ENCODE data around the gene AGBL5.
"Not testable (repeated sequence)": the region's sequence is repeated elsewhere in the genome, so short reads cannot be mapped to it uniquely, and the experiment has no call there.

AGBL5 gene

GRCh38 chr2:27071990-27072830 is 20.7 kb downstream of the AGBL5 start:
- Mint-ChIP-seq H3K9me3 (no peaks in the 10 kb centered on the region), H3K4me3 (peak overlapping the region; percentile 83), H3K27me3 (no peaks in the 10 kb centered on the region), H3K27ac (peak overlapping the region; percentile 93), H3K36me3 (peaks cover 13% of the 10 kb centered on the region), H3K4me1 (peaks cover 41% of the 10 kb centered on the region)
- ATAC-seq (ENCODE audit: low read depth) (no peak), DNase-seq (ENCODE audit: low spot score in 2 of 2) (no peak)

- peaks cover 1% of the 10 kb centered on the region for H3K27me3 Mint-ChIP-seq
- no peak for DNase-seq (ENCODE audit: low spot score in 2 of 2)
- H3K4me1 Mint-ChIP-seq: peaks cover 46% of the 10 kb centered on the region
- no peak overlapping the region for H3K27ac Mint-ChIP-seq
- peak overlapping the region; percentile 51 for H3K4me3 Mint-ChIP-seq
- no peak for ATAC-seq (ENCODE audit: low read depth)
- H3K36me3 Mint-ChIP-seq: peaks cover 11% of the 10 kb centered on the region
- no peaks in the 10 kb centered on the region for H3K9me3 Mint-ChIP-seq
These were observed 21.5 kb downstream of the AGBL5 start for GRCh38 chr2:27072920-27073319.

GRCh38 chr2:27073782-27074181 is 22.3 kb downstream of the AGBL5 start:
- Mint-ChIP-seq H3K4me3 (no peak overlapping the region), H3K36me3 (peaks cover 7% of the 10 kb centered on the region), H3K9me3 (no peaks in the 10 kb centered on the region), H3K27ac (no peak overlapping the region), H3K27me3 (peaks cover 2% of the 10 kb centered on the region), H3K4me1 (peaks cover 44% of the 10 kb centered on the region)
- ATAC-seq (ENCODE audit: low read depth) (no peak), DNase-seq (ENCODE audit: low spot score in 2 of 2) (no peak)

GRCh38 chr2:27074738-27075565 is 23.5 kb downstream of the AGBL5 start:
- Mint-ChIP-seq H3K36me3 (peaks cover 1% of the 10 kb centered on the region), H3K9me3 (no peaks in the 10 kb centered on the region), H3K4me3 (peak overlapping the region; percentile 37), H3K4me1 (peaks cover 34% of the 10 kb centered on the region), H3K27me3 (peaks cover 2% of the 10 kb centered on the region), H3K27ac (peak overlapping the region; percentile 24)
- DNase-seq (ENCODE audit: low spot score in 2 of 2): peak in 1 of 2 donors; percentile 37
- ATAC-seq (ENCODE audit: low read depth): no peak

- ATAC-seq (ENCODE audit: low read depth); H3K9me3 Mint-ChIP-seq; H3K27me3 Mint-ChIP-seq; H3K36me3 Mint-ChIP-seq; DNase-seq (ENCODE audit: low spot score in 2 of 2): not testable (repeated sequence)
- H3K4me3 Mint-ChIP-seq: peak overlapping the region; percentile 37
- peak overlapping the region; percentile 24 for H3K27ac Mint-ChIP-seq
- peaks cover 35% of the 10 kb centered on the region for H3K4me1 Mint-ChIP-seq
These were observed 24.1 kb downstream of the AGBL5 start for GRCh38 chr2:27075566-27075871.

GRCh38 chr2:27076323-27076722 is 24.9 kb downstream of the AGBL5 start:
- Mint-ChIP-seq H3K27ac (no peak overlapping the region), H3K4me1 (peaks cover 39% of the 10 kb centered on the region), H3K9me3 (no peaks in the 10 kb centered on the region), H3K36me3 (no peaks in the 10 kb centered on the region), H3K27me3 (peaks cover 2% of the 10 kb centered on the region), H3K4me3 (no peak overlapping the region)
- ATAC-seq (ENCODE audit: low read depth) (no peak), DNase-seq (ENCODE audit: low spot score in 2 of 2) (no peak)

- H3K36me3 Mint-ChIP-seq: no peaks in the 10 kb centered on the region
- peaks cover 2% of the 10 kb centered on the region for H3K27me3 Mint-ChIP-seq
- ATAC-seq (ENCODE audit: low read depth): no peak
- no peak overlapping the region for H3K4me3 Mint-ChIP-seq
- no peak overlapping the region for H3K27ac Mint-ChIP-seq
- peaks cover 40% of the 10 kb centered on the region for H3K4me1 Mint-ChIP-seq
- no peak for DNase-seq (ENCODE audit: low spot score in 2 of 2)
- no peaks in the 10 kb centered on the region for H3K9me3 Mint-ChIP-seq
These were observed 25.8 kb downstream of the AGBL5 start for GRCh38 chr2:27077231-27077630.

- Mint-ChIP-seq H3K27me3 (peaks cover 2% of the 10 kb centered on the region), H3K4me3 (no peak within 1 kb of the TSS), H3K36me3 (no peaks in the 10 kb centered on the region), H3K4me1 (peaks cover 39% of the 10 kb centered on the region), H3K27ac (no peak within 1 kb of the TSS), H3K9me3 (no peaks in the 10 kb centered on the region)
- ATAC-seq (ENCODE audit: low read depth) (no peak), DNase-seq (ENCODE audit: low spot score in 2 of 2) (no peak)
These were observed 27.1 kb downstream of the AGBL5 start, which contains the start of gene EMILIN1 for GRCh38 chr2:27078267-27079194. Gene EMILIN1 (plus strand): TSS chr2:27078615. CDS start chr2:27079066, 451 bp downstream.

GRCh38 chr2:27079233-27080139 is 28.0 kb downstream of the AGBL5 start:
- no peak overlapping the region for H3K27ac Mint-ChIP-seq
- H3K4me1 Mint-ChIP-seq: peaks cover 36% of the 10 kb centered on the region
- H3K4me3 Mint-ChIP-seq: no peak overlapping the region
- peaks cover 2% of the 10 kb centered on the region for H3K27me3 Mint-ChIP-seq
- DNase-seq (ENCODE audit: low spot score in 2 of 2) (no peak), ATAC-seq (ENCODE audit: low read depth) (no peak)
- H3K36me3 Mint-ChIP-seq: no peaks in the 10 kb centered on the region
- H3K9me3 Mint-ChIP-seq: no peaks in the 10 kb centered on the region

- Mint-ChIP-seq H3K4me1 (peaks cover 31% of the 10 kb centered on the region), H3K9me3 (no peaks in the 10 kb centered on the region), H3K4me3 (peak overlapping the region; percentile 25), H3K27ac (no peak overlapping the region), H3K36me3 (no peaks in the 10 kb centered on the region), H3K27me3 (peaks cover 2% of the 10 kb centered on the region)
- ATAC-seq (ENCODE audit: low read depth) (no peak), DNase-seq (ENCODE audit: low spot score in 2 of 2) (no peak)
These were observed 28.6 kb downstream of the AGBL5 start for GRCh38 chr2:27080140-27080469.

- no peaks in the 10 kb centered on the region for H3K36me3 Mint-ChIP-seq
- H3K4me1 Mint-ChIP-seq: peaks cover 27% of the 10 kb centered on the region
- DNase-seq (ENCODE audit: low spot score in 2 of 2) (no peak), ATAC-seq (ENCODE audit: low read depth) (no peak)
- peaks cover 2% of the 10 kb centered on the region for H3K27me3 Mint-ChIP-seq
- H3K4me3 Mint-ChIP-seq: peak overlapping the region; percentile 78
- H3K9me3 Mint-ChIP-seq: no peaks in the 10 kb centered on the region
- H3K27ac Mint-ChIP-seq: no peak overlapping the region
These were observed 29.1 kb downstream of the AGBL5 start for GRCh38 chr2:27080603-27080936.

- Mint-ChIP-seq H3K4me3 (no peak overlapping the region), H3K27ac (no peak overlapping the region), H3K9me3 (no peaks in the 10 kb centered on the region), H3K36me3 (no peaks in the 10 kb centered on the region), H3K4me1 (peaks cover 20% of the 10 kb centered on the region), H3K27me3 (peaks cover 2% of the 10 kb centered on the region)
- no peak for DNase-seq (ENCODE audit: low spot score in 2 of 2)
- no peak for ATAC-seq (ENCODE audit: low read depth)
These were observed 30.7 kb downstream of the AGBL5 start for GRCh38 chr2:27081984-27082772.
